Trophoblast cell (in vitro differentiated cells and primary cell): ENCODE data around the gene SEMA3A.
A peak's percentile ranks its signal among the peaks of the same experiment; 100 is the strongest.

Experiments used
- DNase-seq, 2 donors: peaks; one replicate each; pipeline ENCODE4 v3.0.0-alpha.2; 2016
- H2AFZ ChIP-seq: 2 replicates; pipeline ENCODE4 v1.6.1; 2013; ENCODE audit warnings: low read length, moderate library complexity, mild to moderate bottlenecking; ENCODE audit not compliant: insufficient read depth, poor library complexity
- H2AK5ac ChIP-seq: 2 replicates; pipeline ENCODE4 v1.6.1; 2013; ENCODE audit warnings: mild to moderate bottlenecking, low read length
- H2BK120ac ChIP-seq: 2 replicates; pipeline ENCODE4 v1.6.1; 2013; ENCODE audit warnings: low read length, mild to moderate bottlenecking, moderate library complexity; ENCODE audit not compliant: insufficient read depth, poor library complexity
- H2BK12ac ChIP-seq: 2 replicates; pipeline ENCODE4 v1.6.1; 2013; ENCODE audit warnings: mild to moderate bottlenecking, low read length, moderate library complexity
- H2BK5ac ChIP-seq: 2 replicates; pipeline ENCODE4 v1.6.1; 2013; ENCODE audit warnings: low read length, low read depth, moderate library complexity, mild to moderate bottlenecking; ENCODE audit not compliant: poor library complexity
- H3K14ac ChIP-seq: 2 replicates; pipeline ENCODE4 v1.6.1; 2013; ENCODE audit warnings: mild to moderate bottlenecking, low read length
- H3K18ac ChIP-seq: 2 replicates; pipeline ENCODE4 v1.6.1; 2013; ENCODE audit warnings: mild to moderate bottlenecking, low read length
- H3K23ac ChIP-seq: 2 replicates; pipeline ENCODE4 v1.6.1; 2013; ENCODE audit warnings: low read length
- H3K27ac ChIP-seq: 2 replicates; pipeline ENCODE4 v1.5.1; 2013; ENCODE audit warnings: low read depth, mild to moderate bottlenecking, inconsistent platforms, low read length, moderate library complexity
- H3K27me3 ChIP-seq: 2 replicates; pipeline ENCODE4 v1.6.1; 2013; ENCODE audit warnings: inconsistent platforms, mild to moderate bottlenecking, low read length, moderate library complexity; ENCODE audit not compliant: insufficient read depth
- H3K36me3 ChIP-seq, 2 experiments: 1 replicate in 1 of 2; 2 replicates in 1 of 2; pipeline ENCODE4 v1.6.1; 2013; ENCODE audit warnings: low read length in 2 of 2, mild to moderate bottlenecking in 2 of 2, moderate library complexity in 1 of 2; ENCODE audit not compliant: insufficient read depth in 2 of 2, control insufficient read depth in 1 of 2
- H3K4ac ChIP-seq: 2 replicates; pipeline ENCODE4 v1.6.1; 2013; ENCODE audit warnings: low read depth, mild to moderate bottlenecking, low read length, moderate library complexity
- H3K4me1 ChIP-seq, 2 experiments: 1 replicate in 1 of 2; 2 replicates in 1 of 2; pipeline ENCODE4 v1.6.1; 2013; ENCODE audit warnings: low read length in 2 of 2, mild to moderate bottlenecking in 2 of 2, moderate library complexity in 1 of 2; ENCODE audit not compliant: insufficient read depth in 2 of 2, control insufficient read depth in 1 of 2
- H3K4me2 ChIP-seq: 2 replicates; pipeline ENCODE4 v1.6.1; 2013; ENCODE audit warnings: inconsistent platforms, mild to moderate bottlenecking, low read length, moderate library complexity
- H3K4me3 ChIP-seq: 2 replicates; pipeline ENCODE4 v1.5.1; 2013; ENCODE audit warnings: mild to moderate bottlenecking, low read depth, low read length, inconsistent platforms
- H3K79me1 ChIP-seq: one replicate; pipeline ENCODE4 v1.6.1; 2013; ENCODE audit warnings: low read length
- H3K79me2 ChIP-seq: 2 replicates; pipeline ENCODE4 v1.6.1; 2013; ENCODE audit warnings: low read length, mild to moderate bottlenecking; ENCODE audit not compliant: control insufficient read depth, insufficient read depth, poor library complexity
- H3K9ac ChIP-seq: 2 replicates; pipeline ENCODE4 v1.6.1; 2013; ENCODE audit warnings: mild to moderate bottlenecking, low read length
- H3K9me3 ChIP-seq: 2 replicates; pipeline ENCODE4 v1.6.1; 2013; ENCODE audit warnings: low read depth, mild to moderate bottlenecking, control low read depth, inconsistent platforms, low read length; ENCODE audit not compliant: insufficient read depth
- H4K12ac ChIP-seq: 2 replicates; pipeline ENCODE4 v1.6.1; 2013; ENCODE audit warnings: low read depth, mild to moderate bottlenecking, low read length, moderate library complexity
- H4K8ac ChIP-seq: 2 replicates; pipeline ENCODE4 v1.6.1; 2013; ENCODE audit warnings: low read depth, mild to moderate bottlenecking, low read length, moderate library complexity
- H4K91ac ChIP-seq: one replicate; pipeline ENCODE4 v1.6.1; 2013; ENCODE audit warnings: low read depth, mild to moderate bottlenecking, low read length, moderate library complexity
- WGBS: extraction: QIAGEN DNeasy Blood & Tissue Kit; methylation state at CpG from one replicate; pipeline ENCODE4 v1.1.7; 2013; ENCODE audit warnings: missing lambda C conversion rate; ENCODE audit not compliant: insufficient read length, insufficient coverage; ENCODE audit errors: extremely low coverage; 5-methylcytosine and 5-hydroxymethylcytosine counted together

Gene SEMA3A

DNA sequence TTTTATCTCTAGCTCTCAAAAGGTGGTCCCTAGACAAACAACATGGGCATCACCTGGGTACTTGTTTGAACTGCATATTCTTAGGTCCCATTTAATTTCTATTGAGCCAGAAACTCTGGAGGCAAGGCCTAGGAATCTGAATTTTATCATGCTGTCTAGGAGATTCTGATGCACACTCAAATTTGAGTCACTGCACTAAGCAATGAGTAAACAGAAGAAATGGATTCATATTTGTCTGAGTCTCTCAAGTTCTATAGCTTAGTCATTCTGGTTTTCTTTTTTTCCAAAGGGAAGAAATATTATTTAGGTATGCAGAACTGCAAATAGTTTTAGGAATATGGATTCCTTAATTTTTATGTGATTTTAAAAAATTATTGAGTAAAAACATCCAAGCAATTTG, 185.5 kb downstream of the SEMA3A start:
- DNase-seq: no peak
- Histone ChIP-seq H3K4ac (no peak overlapping the region), H3K27ac (no peak overlapping the region), H2BK5ac (no peak overlapping the region), H3K4me1 (no peaks in the 10 kb centered on the region), H2BK12ac (no peak overlapping the region), H3K4me2 (no peak overlapping the region), H3K79me2 (no peaks in the 10 kb centered on the region), H3K4me3 (no peak overlapping the region), H4K8ac (no peak overlapping the region), H3K9ac (no peak overlapping the region), H3K36me3 (no peaks in the 10 kb centered on the region), H3K23ac (no peak overlapping the region), H3K14ac (no peak overlapping the region), H3K79me1 (no peaks in the 10 kb centered on the region), H3K9me3 (no peaks in the 10 kb centered on the region), H2AFZ (no peak overlapping the region), H2BK120ac (no peak overlapping the region), H2AK5ac (no peak overlapping the region), H3K27me3 (no peaks in the 10 kb centered on the region), H3K18ac (no peak overlapping the region), H4K12ac (no peak overlapping the region), H4K91ac (no peak overlapping the region)

- H2BK120ac ChIP-seq: no peak overlapping the region
- no peaks in the 10 kb centered on the region for H3K79me1 ChIP-seq
- H3K9ac ChIP-seq: no peak overlapping the region
- H2AK5ac ChIP-seq: no peak overlapping the region
- H3K23ac ChIP-seq: no peak overlapping the region
- no peaks in the 10 kb centered on the region for H3K9me3 ChIP-seq
- H2BK12ac ChIP-seq: no peak overlapping the region
- WGBS: no CpG with 5 or more reads among the region's 1 CpG
- H4K12ac ChIP-seq: no peak overlapping the region
- no peak overlapping the region for H3K4me2 ChIP-seq
- H4K8ac ChIP-seq: no peak overlapping the region
- no peaks in the 10 kb centered on the region for H3K27me3 ChIP-seq
- H3K18ac ChIP-seq: no peak overlapping the region
- no peak overlapping the region for H3K14ac ChIP-seq
- no peak overlapping the region for H2BK5ac ChIP-seq
- H2AFZ ChIP-seq: no peak overlapping the region
- no peaks in the 10 kb centered on the region for H3K4me1 ChIP-seq
- no peak for DNase-seq
- no peaks in the 10 kb centered on the region for H3K36me3 ChIP-seq
- H3K27ac ChIP-seq: no peak overlapping the region
- H3K4me3 ChIP-seq: no peak overlapping the region
- no peaks in the 10 kb centered on the region for H3K79me2 ChIP-seq
- no peak overlapping the region for H3K4ac ChIP-seq
- no peak overlapping the region for H4K91ac ChIP-seq
Observed at GRCh38 chr7:84003191-84003590, 191.4 kb downstream of the SEMA3A start.

GRCh38 chr7:84002348-84002747, 192.2 kb downstream of the SEMA3A start:
- Histone ChIP-seq H3K79me2 (no peaks in the 10 kb centered on the region), H2AK5ac (no peak overlapping the region), H2BK5ac (no peak overlapping the region), H3K18ac (no peak overlapping the region), H3K9ac (no peak overlapping the region), H3K4me3 (no peak overlapping the region), H2AFZ (no peak overlapping the region), H3K14ac (no peak overlapping the region), H3K9me3 (no peaks in the 10 kb centered on the region), H4K91ac (no peak overlapping the region), H4K12ac (no peak overlapping the region), H3K27ac (no peak overlapping the region), H2BK12ac (no peak overlapping the region), H3K36me3 (no peaks in the 10 kb centered on the region), H3K23ac (no peak overlapping the region), H3K4me1 (no peaks in the 10 kb centered on the region), H3K4ac (no peak overlapping the region), H3K4me2 (no peak overlapping the region), H3K79me1 (no peaks in the 10 kb centered on the region), H4K8ac (no peak overlapping the region), H3K27me3 (no peaks in the 10 kb centered on the region), H2BK120ac (no peak overlapping the region)
- no CpG with 5 or more reads among the region's 3 CpGs for WGBS
- peak; percentile 32 to 91 for DNase-seq

GRCh38 chr7:83996879-83997278, 197.7 kb downstream of the SEMA3A start:
- no peak overlapping the region for H3K4me2 ChIP-seq
- no peak overlapping the region for H4K12ac ChIP-seq
- no peak overlapping the region for H2BK5ac ChIP-seq
- H2BK120ac ChIP-seq: no peak overlapping the region
- no peak overlapping the region for H3K9ac ChIP-seq
- H3K36me3 ChIP-seq: peaks cover 0 to 1% of the 10 kb centered on the region in 2 experiments
- H3K9me3 ChIP-seq: no peaks in the 10 kb centered on the region
- no peak overlapping the region for H2AK5ac ChIP-seq
- no peak overlapping the region for H3K18ac ChIP-seq
- no peak overlapping the region for H3K14ac ChIP-seq
- H3K79me1 ChIP-seq: no peaks in the 10 kb centered on the region
- no peaks in the 10 kb centered on the region for H3K4me1 ChIP-seq
- no CpG with 5 or more reads among the region's 1 CpG for WGBS
- H3K79me2 ChIP-seq: no peaks in the 10 kb centered on the region
- H2AFZ ChIP-seq: no peak overlapping the region
- no peak overlapping the region for H4K8ac ChIP-seq
- no peak overlapping the region for H2BK12ac ChIP-seq
- no peak overlapping the region for H3K27ac ChIP-seq
- no peaks in the 10 kb centered on the region for H3K27me3 ChIP-seq
- H3K4ac ChIP-seq: no peak overlapping the region
- DNase-seq: no peak
- H4K91ac ChIP-seq: no peak overlapping the region
- no peak overlapping the region for H3K4me3 ChIP-seq
- no peak overlapping the region for H3K23ac ChIP-seq
